HG03342 (cell line): ENCODE results near the gene AFDN.

Source experiments
- ATAC-seq: cut with Tn5 transposase; IDR thresholded peaks from one replicate; pipeline ENCODE4 v1.9.1; 2021; ENCODE audit warnings: mild to moderate bottlenecking, moderate library complexity; ENCODE audit not compliant: unreplicated experiment

Gene AFDN

DNA sequence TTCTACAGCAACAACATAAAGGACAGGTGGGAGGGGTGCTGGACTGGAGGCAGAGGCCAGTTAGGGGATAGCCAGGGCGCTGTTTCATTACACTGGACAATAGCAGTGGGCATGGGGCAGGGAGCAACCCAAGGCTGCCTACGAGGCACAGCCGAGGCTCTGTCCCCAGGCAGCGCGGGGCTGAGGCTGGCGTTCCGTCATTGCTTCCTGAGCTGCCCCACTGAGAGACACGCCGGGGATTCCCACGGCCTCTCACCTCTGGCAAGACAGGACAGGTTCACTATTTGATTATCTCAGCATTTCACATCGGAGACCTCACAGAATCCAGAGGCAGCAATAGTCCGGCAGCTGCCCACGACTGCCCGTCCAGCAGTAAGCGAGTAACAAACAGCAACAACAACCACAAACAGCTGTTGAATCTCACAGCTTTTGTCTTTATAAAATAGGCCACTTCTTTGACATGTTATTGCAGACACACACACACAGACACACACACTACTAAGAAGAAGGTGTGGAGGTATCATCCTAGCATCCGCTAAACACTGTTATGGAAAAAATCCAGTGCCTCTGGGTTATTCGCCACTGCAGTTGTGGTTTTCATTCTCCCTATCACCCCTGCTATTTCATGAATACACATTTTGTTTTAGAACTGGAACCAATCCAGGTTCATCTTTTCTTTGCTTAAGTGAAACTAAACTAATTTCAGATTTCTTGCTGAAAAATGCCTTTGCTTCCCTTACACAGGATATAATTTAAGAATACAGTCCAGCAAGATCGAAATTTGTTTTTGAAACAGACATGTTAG is 190.2 kb downstream of the AFDN start:
- no peak for ATAC-seq

DNA sequence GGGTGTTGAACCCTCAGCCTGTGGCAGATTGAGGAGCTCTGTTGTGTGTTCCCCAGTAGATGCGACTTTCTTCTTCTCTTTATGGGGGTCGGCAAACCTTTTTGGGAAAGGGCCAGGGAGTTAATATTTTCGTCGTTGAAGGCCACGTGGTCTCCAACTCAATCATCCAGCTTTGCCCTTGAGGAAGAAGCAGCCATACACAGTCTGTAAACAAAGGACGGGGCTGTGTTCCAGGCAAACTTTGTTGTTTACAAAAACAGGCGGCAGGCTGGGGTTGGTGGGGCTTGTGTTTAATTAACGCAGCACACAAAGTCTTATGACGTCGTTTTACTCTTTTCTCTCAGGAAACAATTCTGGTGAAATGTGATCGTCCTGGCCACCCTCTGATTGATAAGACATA is 190.9 kb downstream of the AFDN start:
- ATAC-seq, result no peak

DNA sequence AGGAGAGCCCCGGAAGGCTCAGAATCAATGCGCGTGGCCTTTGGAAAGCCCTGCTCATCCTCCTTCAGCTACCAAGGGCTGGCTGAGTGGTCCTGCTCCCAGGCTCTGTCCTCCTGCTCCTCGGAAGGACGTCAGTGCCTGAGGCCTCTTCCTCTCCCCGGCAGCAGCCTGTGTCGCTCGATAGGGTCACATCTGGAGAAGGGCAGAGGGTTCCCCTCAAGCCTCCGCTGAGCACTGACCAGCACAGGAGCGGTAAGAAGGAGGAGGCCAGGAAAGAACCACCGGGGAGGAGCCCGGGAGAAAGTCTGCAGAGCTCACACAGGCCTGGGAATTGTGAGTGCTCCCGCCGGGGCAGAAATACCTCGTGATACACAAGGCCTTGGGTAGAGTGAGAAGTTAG is 192.0 kb downstream of the AFDN start:
- no peak for ATAC-seq

DNA sequence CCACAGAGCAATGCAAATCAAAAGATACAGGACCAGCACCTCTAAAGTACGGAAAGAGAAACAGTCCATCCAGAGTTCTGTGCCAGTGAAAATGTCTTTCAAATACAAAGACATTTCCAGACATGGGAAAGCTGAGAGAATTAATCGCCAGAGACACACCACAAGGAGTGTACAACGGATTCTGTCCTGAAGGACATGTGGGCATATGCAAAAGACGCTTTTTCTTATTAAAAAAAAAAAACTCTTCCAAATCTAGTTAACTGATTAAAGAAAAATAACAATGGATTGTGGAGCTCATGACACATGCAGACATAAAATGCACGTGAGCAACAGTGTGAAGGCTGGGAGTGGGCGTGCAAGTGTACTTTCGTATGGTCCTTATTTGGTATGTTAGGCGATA is 193.5 kb downstream of the AFDN start:
- no peak for ATAC-seq

DNA sequence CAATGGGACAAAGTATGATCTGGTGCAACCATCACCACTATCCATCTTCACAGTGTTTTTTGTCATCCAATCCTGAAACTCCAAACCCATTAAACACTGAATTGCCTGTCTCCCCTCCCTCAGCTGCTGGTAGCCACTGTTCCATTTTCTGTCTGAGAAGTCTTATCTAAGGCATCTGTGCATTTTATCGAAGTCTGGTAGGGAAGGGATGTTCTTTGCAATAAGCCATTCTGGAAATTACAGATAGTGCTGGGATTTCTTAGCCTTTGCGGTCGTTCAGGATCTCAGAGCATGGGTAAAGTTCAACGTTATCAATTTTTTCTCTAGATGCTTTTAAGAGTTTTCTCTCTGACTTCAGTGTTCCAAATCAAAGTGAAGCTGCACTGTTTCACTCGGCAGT is 194.9 kb downstream of the AFDN start:
- ATAC-seq, result no peak
